H1 (cell line): ENCODE data around the gene CLPTM1L. TPM values are rescaled to one million over a fixed set of nuclear protein-coding genes. Genes with fewer than 3 reads are reported as not detected.

Source experiments
- CTCF ChIA-PET: fragments of 300-600 bp; sonication (Branson Sonifier 250); formaldehyde crosslinking; loops from one replicate; lab custom pipeline; 2021; ENCODE audit not compliant: partially characterized antibody; lab: Charles Lee
- POLR2A ChIA-PET: fragments of 300-600 bp; sonication (Branson Sonifier 250); formaldehyde crosslinking; loops from one replicate; lab custom pipeline; 2021; ENCODE audit warnings: inconsistent platforms; ENCODE audit not compliant: partially characterized antibody; lab: Charles Lee
- DNase-seq, 2 experiments: peaks; one replicate each; pipeline versions ENCODE4 v3.0.0 to v3.0.0-alpha.2; 2010 to 2022; ENCODE audit warnings: low spot score in 2 of 2, low read depth in 1 of 2, mixed read lengths in 1 of 2
- FAIRE-seq: peaks from 2 replicates; lab custom pipeline; 2011; peaks lifted over from hg19 to GRCh38; lab: Jason Lieb, UNC
- H2AFZ ChIP-seq: 2 replicates; pipeline ENCODE4 v1.8.1; 2012; ENCODE audit warnings: low read length, inconsistent platforms
- H2AK5ac ChIP-seq: 2 replicates; pipeline ENCODE4 v1.6.1; 2013; ENCODE audit warnings: low read depth, low read length
- H2BK120ac ChIP-seq: replicated peaks from 2 replicates; pipeline ENCODE3; 2013; ENCODE audit warnings: low read depth, low read length, inconsistent platforms
- H2BK12ac ChIP-seq: 2 replicates; pipeline ENCODE4 v1.6.1; 2013; ENCODE audit warnings: low read depth, low read length
- H2BK15ac ChIP-seq: 2 replicates; pipeline ENCODE4 v1.6.1; 2013; ENCODE audit warnings: low read length
- H2BK20ac ChIP-seq: 2 replicates; pipeline ENCODE4 v1.6.1; 2013; ENCODE audit warnings: low read length
- H2BK5ac ChIP-seq: 2 replicates; pipeline ENCODE4 v1.6.1; 2013; ENCODE audit warnings: low read depth, low read length
- H3K14ac ChIP-seq: 2 replicates; pipeline ENCODE4 v1.6.1; 2013; ENCODE audit warnings: inconsistent platforms; ENCODE audit not compliant: insufficient read length
- H3K18ac ChIP-seq: 2 replicates; pipeline ENCODE4 v1.6.1; 2013; ENCODE audit warnings: low read length; ENCODE audit errors: extremely low read depth
- H3K23ac ChIP-seq: 2 replicates; pipeline ENCODE4 v1.6.1; 2013; ENCODE audit warnings: inconsistent platforms; ENCODE audit not compliant: insufficient read length
- H3K23me2 ChIP-seq: 2 replicates; pipeline ENCODE4 v1.6.1; 2013; ENCODE audit warnings: low read depth, low read length
- H3K27ac ChIP-seq: 2 replicates; pipeline ENCODE4 v1.6.1; 2011; ENCODE audit warnings: low read depth, low read length, inconsistent platforms
- H3K27me3 ChIP-seq, 4 experiments: replicated peaks in 1 of 4; 1 replicate in 1 of 4; 2 replicates in 3 of 4; pipeline versions ENCODE4 v1.6.1 to v1.8.1; 2011 to 2013; ENCODE audit warnings: low read length in 3 of 4, mild to moderate bottlenecking in 3 of 4, inconsistent platforms in 2 of 4, mixed read lengths in 2 of 4, moderate library complexity in 1 of 4; ENCODE audit not compliant: control insufficient read depth in 3 of 4, insufficient read depth in 3 of 4; ENCODE audit errors: extremely low read depth in 1 of 4
- H3K36me3 ChIP-seq, 4 experiments: 2 replicates each; pipeline versions ENCODE4 v1.6.1 to v1.8.1; 2011 to 2013; ENCODE audit warnings: mild to moderate bottlenecking in 4 of 4, low read length in 3 of 4, moderate library complexity in 2 of 4, control low read depth in 1 of 4, inconsistent platforms in 1 of 4; ENCODE audit not compliant: insufficient read depth in 4 of 4, control insufficient read depth in 2 of 4
- H3K4ac ChIP-seq: replicated peaks from 2 replicates; pipeline ENCODE3; 2013; ENCODE audit warnings: low read length, low read depth, mixed read lengths, inconsistent platforms; ENCODE audit not compliant: insufficient read length
- H3K4me1 ChIP-seq, 4 experiments: replicated peaks in 1 of 4; 1 replicate in 1 of 4; 2 replicates in 3 of 4; pipeline versions ENCODE4 v1.6.1 to v1.8.1; 2011 to 2013; ENCODE audit warnings: low read length in 3 of 4, inconsistent platforms in 2 of 4, mixed read lengths in 1 of 4; ENCODE audit not compliant: insufficient read depth in 4 of 4, control insufficient read depth in 3 of 4
- H3K4me2 ChIP-seq, 2 experiments: 2 replicates each; pipeline versions ENCODE4 v1.6.1 to v1.8.1; 2011 to 2013; ENCODE audit warnings: low read depth in 2 of 2, low read length in 2 of 2, control low read depth in 1 of 2, inconsistent platforms in 1 of 2, mild to moderate bottlenecking in 1 of 2; ENCODE audit not compliant: insufficient read depth in 1 of 2
- H3K4me3 ChIP-seq, 4 experiments: fragments of 200-600, 300-600 bp in 1 of 4; sonication (generic), shearing (Covaris generic), sonication (Bioruptor Twin) in 1 of 4; 2 replicates each; pipeline versions ENCODE4 v1.5.1 to v1.8.1; 2011 to 2016; ENCODE audit warnings: low read length in 4 of 4, low read depth in 3 of 4, control low read depth in 2 of 4, inconsistent platforms in 2 of 4, mild to moderate bottlenecking in 2 of 4, mixed read lengths in 1 of 4, moderate library complexity in 1 of 4; ENCODE audit not compliant: insufficient read depth in 2 of 4; ENCODE audit errors: extremely low read depth in 1 of 4
- H3K56ac ChIP-seq: replicated peaks from 2 replicates; pipeline ENCODE3; 2013; ENCODE audit warnings: low read depth, mild to moderate bottlenecking, mixed read lengths, low read length, inconsistent platforms; ENCODE audit not compliant: insufficient read length
- H3K79me1 ChIP-seq: 2 replicates; pipeline ENCODE4 v1.6.1; 2013; ENCODE audit warnings: low read depth, low read length, control low read depth
- H3K79me2 ChIP-seq, 2 experiments: 2 replicates each; pipeline versions ENCODE4 v1.6.1 to v1.8.1; 2012 to 2013; ENCODE audit warnings: low read length in 2 of 2, mild to moderate bottlenecking in 2 of 2, inconsistent platforms in 1 of 2; ENCODE audit not compliant: insufficient read depth in 2 of 2, control insufficient read depth in 1 of 2
- H3K9ac ChIP-seq, 4 experiments: replicated peaks in 1 of 4; 1 replicate in 1 of 4; 2 replicates in 3 of 4; pipeline versions ENCODE4 v1.6.1 to v1.8.1; 2011 to 2013; ENCODE audit warnings: low read depth in 3 of 4, low read length in 3 of 4, control low read depth in 2 of 4, mild to moderate bottlenecking in 2 of 4, moderate library complexity in 2 of 4, inconsistent platforms in 1 of 4; ENCODE audit errors: extremely low read depth in 1 of 4
- H3K9me3 ChIP-seq, 2 experiments: 2 replicates each; pipeline versions ENCODE4 v1.6.1 to v1.8.1; 2012 to 2013; ENCODE audit warnings: mild to moderate bottlenecking in 2 of 2, moderate library complexity in 2 of 2, control low read depth in 1 of 2, inconsistent platforms in 1 of 2, low read depth in 1 of 2, low read length in 1 of 2, mixed read lengths in 1 of 2; ENCODE audit not compliant: insufficient read depth in 2 of 2
- H4K20me1 ChIP-seq, 2 experiments: replicated peaks in 1 of 2; 2 replicates each; pipeline versions ENCODE3 to v1.8.1; 2011 to 2013; ENCODE audit warnings: inconsistent platforms in 2 of 2, low read length in 2 of 2, mild to moderate bottlenecking in 1 of 2; ENCODE audit not compliant: insufficient read depth in 2 of 2, control insufficient read depth in 1 of 2
- H4K5ac ChIP-seq: 2 replicates; pipeline ENCODE4 v1.6.1; 2013; ENCODE audit warnings: low read length, low read depth, mixed read lengths, inconsistent platforms; ENCODE audit not compliant: insufficient read length
- H4K8ac ChIP-seq: 2 replicates; pipeline ENCODE4 v1.8.0; 2013; ENCODE audit warnings: mild to moderate bottlenecking, moderate library complexity, low read length, inconsistent platforms; ENCODE audit not compliant: insufficient read depth; ENCODE audit errors: extremely low read depth
- H4K91ac ChIP-seq: replicated peaks from 2 replicates; pipeline ENCODE3; 2013; ENCODE audit warnings: low read length, mixed read lengths, inconsistent platforms; ENCODE audit not compliant: insufficient read length
- EZH2 ChIP-seq: fragments of 200-600 bp; sonication (generic); IDR thresholded peaks from 2 replicates; pipeline ENCODE4 v1.7.1; 2012; ENCODE audit warnings: low read depth, mild to moderate bottlenecking, moderate library complexity, low read length, inconsistent platforms; ENCODE audit not compliant: severe bottlenecking
- FOSL1 ChIP-seq: IDR thresholded peaks from 2 replicates; pipeline ENCODE4 v1.6.1; 2011; ENCODE audit warnings: mild to moderate bottlenecking, low read depth, low read length, moderate library complexity; ENCODE audit not compliant: insufficient read depth
- RAD21 ChIP-seq, 2 experiments: IDR thresholded peaks in 1 of 2; conservative IDR thresholded peaks in 1 of 2; 2 replicates each; pipeline ENCODE4 v1.6.1; 2011; ENCODE audit warnings: low read depth in 2 of 2, low read length in 2 of 2, improper control_type of control experiment in 1 of 2, inconsistent platforms in 1 of 2, mild to moderate bottlenecking in 1 of 2, moderate library complexity in 1 of 2
- SUZ12 ChIP-seq: fragments of 200-600 bp; sonication (generic); IDR thresholded peaks from 2 replicates; pipeline ENCODE4 v1.6.1; 2012; ENCODE audit warnings: mild to moderate bottlenecking, inconsistent platforms, low read length, moderate library complexity, mixed read lengths
- WGBS, 2 experiments: shearing (Covaris generic) in 1 of 2; methylation state at CpG; one replicate each; pipeline versions ENCODE4 v1.1.6 to v1.1.7; 2013 to 2015; ENCODE audit warnings: low lambda C conversion rate in 2 of 2, mixed read lengths in 2 of 2, inconsistent platforms in 1 of 2, low coverage in 1 of 2, missing lambda C conversion rate in 1 of 2; ENCODE audit not compliant: insufficient replicate concordance in 2 of 2, insufficient coverage in 1 of 2, insufficient read length in 1 of 2; ENCODE audit errors: extremely low coverage in 1 of 2, missing lambda C conversion rate in 1 of 2; 5-methylcytosine and 5-hydroxymethylcytosine counted together
- polyA plus RNA-seq, 7 experiments: library from polyadenylated mRNA; depleted of rRNA in 3 of 7; stranded (reverse) in 5 of 7; unstranded in 2 of 7; fragments of >200 nt in 5 of 7; fragments of 200-250 nt in 2 of 7; gene quantifications; 1 replicate in 5 of 7; 2 replicates in 1 of 7; 4 replicates in 1 of 7; pipeline versions ENCODE4 v1.2.1 to v1.2.3, GENCODE V29; 2011 to 2013; ENCODE audit warnings: missing spikeins in 2 of 7, mixed read lengths in 2 of 7
- total RNA-seq: library from RNA; stranded (reverse); fragmentation: NEBNext Ultra II Directional; extraction: Animal tissue kit (Norgen Biotek cat#: 25700); gene quantifications from 2 replicates; pipeline ENCODE4 v1.2.1, GENCODE V29; 2021

Gene CLPTM1L
- total and polyA plus RNA-seq, 2 of the 8 experiments (the other 6 are each of a cell fraction or from before 2014, with no cell fraction given): 102 to 119 TPM

GRCh38 chr5:1376981-1377380 is 32.1 kb upstream of the CLPTM1L start:
- Histone ChIP-seq H2BK15ac (no peak overlapping the region), H3K23me2 (peaks cover 2% of the 10 kb centered on the region; the same call in 1 of the 2 replicates), H2AFZ (no peak overlapping the region), H3K4me1 (peaks cover 0 to 7% (median 5%) of the 10 kb centered on the region in 4 experiments; a peak in 6 of 7 replicates), H3K27ac (no peak overlapping the region), H4K8ac (no peak overlapping the region), H3K79me1 (no peaks in the 10 kb centered on the region), H3K23ac (no peak overlapping the region), H3K36me3 (no peaks in the 10 kb centered on the region), H3K4ac (no peak overlapping the region), H3K56ac (no peak overlapping the region), H4K20me1 (peaks cover 0 to 5% of the 10 kb centered on the region in 2 experiments), H2BK12ac (no peak overlapping the region), H3K9me3 (peaks cover 5 to 10% of the 10 kb centered on the region in 2 experiments; a peak in 3 of 4 replicates), H2AK5ac (no peak overlapping the region), H2BK20ac (no peak overlapping the region), H3K27me3 (peaks cover 1 to 25% (median 20%) of the 10 kb centered on the region in 4 experiments), H3K18ac (no peak overlapping the region), H3K4me3 (no peak overlapping the region), H2BK120ac (no peak overlapping the region), H3K9ac (no peak overlapping the region), H4K5ac (no peak overlapping the region), H2BK5ac (no peak overlapping the region), H3K14ac (no peak overlapping the region), H3K4me2 (no peak overlapping the region), H3K79me2 (no peaks in the 10 kb centered on the region), H4K91ac (no peak overlapping the region)
- no peak for FAIRE-seq
- no peak for DNase-seq
- no peak for TF ChIP-seq FOSL1
- no peak for TF ChIP-seq RAD21 (IDR thresholded peaks at IDR 0.05 in 1 of 2, conservative IDR thresholded peaks at IDR 0.05 in 1 of 2; ENCODE audit: low read depth in 2 of 2, low read length in 2 of 2)
- no peak for TF ChIP-seq SUZ12
- TF ChIP-seq EZH2: no peak
- POLR2A ChIA-PET: interaction anchor here (0.7 kb wide), 1 partner anchor 23 kb away, joined by 4 read pairs; no protein-coding TSS in a partner anchor
- 93% methylated on average over 3 of the region's 3 CpGs; no CpG with 5 or more reads in 1 of the 2 experiments for WGBS, 2 experiments
- CTCF ChIA-PET: interaction anchor here (1.7 to 2.3 kb wide), 3 partner anchors 9 to 61 kb away, joined by 4 to 6 read pairs (median 4); no protein-coding TSS in a partner anchor
